GM23338 (cell line): ENCODE measurements around the gene TAF4. TPM values are rescaled to one million over a fixed set of nuclear protein-coding genes. Genes with fewer than 3 reads are reported as not detected.
"Not testable (repeated sequence)": the region's sequence is repeated elsewhere in the genome, so short reads cannot be mapped to it uniquely, and the experiment has no call there.

Experiments used
- ATAC-seq: fragments of 200-7000 bp; cut with Tn5 transposase; 3 replicates; pipeline ENCODE4 v1.9.1; 2020
- DNase-seq: peaks from one replicate; pipeline ENCODE4 v3.0.0-alpha.2; 2015; ENCODE audit warnings: low spot score
- H2AFZ ChIP-seq: fragments of 200-600 bp; sonication (generic); 2 replicates; pipeline ENCODE4 v1.8.0; 2016; ENCODE audit warnings: antibody characterized with exemption, mild to moderate bottlenecking, moderate library complexity
- H3F3A ChIP-seq: fragments of 200-600 bp; sonication (generic); replicated peaks from 2 replicates; pipeline ENCODE4 v1.8.0; 2017; ENCODE audit warnings: antibody characterized with exemption, mixed run types, low read depth
- H3K27ac ChIP-seq: fragments of 200-600 bp; sonication (generic); 2 replicates; pipeline ENCODE4 v1.6.1; 2016; ENCODE audit warnings: low read depth
- H3K27me3 ChIP-seq: fragments of 200-600 bp; sonication (generic); 2 replicates; pipeline ENCODE4 v1.8.0; 2016; ENCODE audit warnings: mild to moderate bottlenecking, mixed run types, moderate library complexity; ENCODE audit not compliant: insufficient read depth
- H3K36me3 ChIP-seq: fragments of 200-600 bp; sonication (generic); 2 replicates; pipeline ENCODE4 v1.8.0; 2016; ENCODE audit warnings: mild to moderate bottlenecking; ENCODE audit not compliant: insufficient read depth
- H3K4me1 ChIP-seq: fragments of 200-600 bp; sonication (generic); 2 replicates; pipeline ENCODE4 v1.8.0; 2016; ENCODE audit warnings: mild to moderate bottlenecking, moderate library complexity; ENCODE audit not compliant: insufficient read depth
- H3K4me2 ChIP-seq: fragments of 200-600 bp; sonication (generic); 2 replicates; pipeline ENCODE4 v1.7.1; 2017; ENCODE audit warnings: mixed run types
- H3K4me3 ChIP-seq: fragments of 200-600 bp; sonication (generic); 2 replicates; pipeline ENCODE4 v1.6.1; 2016; ENCODE audit warnings: mixed run types
- H3K79me2 ChIP-seq: fragments of 200-600 bp; sonication (generic); replicated peaks from 2 replicates; pipeline ENCODE4 v1.8.0; 2017; ENCODE audit warnings: mild to moderate bottlenecking; ENCODE audit not compliant: insufficient read depth
- H3K9me2 ChIP-seq: fragments of 200-600 bp; sonication (generic); 2 replicates; pipeline ENCODE4 v1.8.0; 2017; ENCODE audit not compliant: insufficient read depth
- H4K20me1 ChIP-seq: fragments of 200-600 bp; sonication (generic); replicated peaks from 2 replicates; pipeline ENCODE4 v1.8.0; 2017; ENCODE audit warnings: mild to moderate bottlenecking; ENCODE audit not compliant: insufficient read depth
- H3K27ac Mint-ChIP-seq: 2 replicates; pipeline ENCODE4 v1.8.0; 2020; ENCODE audit warnings: inconsistent platforms, mild to moderate bottlenecking, moderate library complexity, mixed read lengths
- H3K27me3 Mint-ChIP-seq: 3 replicates; pipeline ENCODE4 v1.8.0; 2022; ENCODE audit warnings: low read depth, mild to moderate bottlenecking, moderate library complexity, mixed read lengths, inconsistent platforms; ENCODE audit not compliant: insufficient read depth, poor library complexity
- H3K36me3 Mint-ChIP-seq: 3 replicates; pipeline ENCODE4 v1.8.0; 2021; ENCODE audit warnings: low read depth, mild to moderate bottlenecking, inconsistent platforms, moderate library complexity, mixed read lengths
- H3K4me1 Mint-ChIP-seq: 3 replicates; pipeline ENCODE4 v1.8.0; 2020; ENCODE audit warnings: mild to moderate bottlenecking, inconsistent platforms, mixed read lengths
- H3K4me3 Mint-ChIP-seq: 3 replicates; pipeline ENCODE4 v1.8.0; 2021; ENCODE audit warnings: moderate library complexity, mild to moderate bottlenecking, inconsistent platforms, mixed read lengths
- H3K9me3 Mint-ChIP-seq: 3 replicates; pipeline ENCODE4 v1.8.0; 2020; ENCODE audit warnings: moderate library complexity, mild to moderate bottlenecking, inconsistent platforms, mixed read lengths
- CREB1 ChIP-seq: fragments of 250-450 bp; sonication (Bioruptor Pico); IDR thresholded peaks from 2 replicates; pipeline ENCODE4 v1.5.0; 2020; ENCODE audit warnings: low read depth, mild to moderate bottlenecking, moderate library complexity
- JUNB ChIP-seq: IDR thresholded peaks from one replicate; pipeline ENCODE4 v1.6.1; 2016; ENCODE audit warnings: antibody characterized with exemption; ENCODE audit not compliant: unreplicated experiment
- NANOG ChIP-seq: IDR thresholded peaks from 2 replicates; pipeline ENCODE4 v1.6.1; 2016; ENCODE audit warnings: antibody characterized with exemption, borderline replicate concordance
- REST ChIP-seq: IDR thresholded peaks from one replicate; pipeline ENCODE4 v1.6.1; 2018; ENCODE audit warnings: antibody characterized with exemption; ENCODE audit not compliant: unreplicated experiment
- STAT1 ChIP-seq: IDR thresholded peaks from one replicate; pipeline ENCODE4 v1.6.1; 2016; ENCODE audit warnings: antibody characterized with exemption; ENCODE audit not compliant: unreplicated experiment
- ZNF462 ChIP-seq: fragments of 250-450 bp; sonication (Bioruptor Pico); IDR thresholded peaks from 2 replicates; pipeline ENCODE4 v1.5.0; 2020; ENCODE audit warnings: mild to moderate bottlenecking, moderate library complexity
- polyA plus RNA-seq: library from polyadenylated mRNA; unstranded; fragments of >200 nt; fragmentation: Nextera tagmentation; extraction: Ambion mirVana; gene quantifications from 2 replicates; pipeline ENCODE4 v1.2.1, GENCODE V29; 2016
- total RNA-seq: library from RNA; depleted of rRNA; stranded (reverse); fragments of >200 nt; shearing (Covaris generic); gene quantifications from 2 replicates; pipeline ENCODE4 v1.2.3, GENCODE V29; 2014

Gene TAF4
- total and polyA plus RNA-seq, 2 experiments from 2014 or later, result 7.2 to 60.0 TPM

GRCh38 chr20:61972636-61973508, 92.8 kb downstream of the TAF4 start (continued):
- TF ChIP-seq ZNF462 (CRISPR knock-in tag) (no peak), STAT1 (no peak), CREB1 (CRISPR knock-in tag) (no peak), NANOG (no peak), JUNB (no peak), REST (no peak)

- H3K4me1 Mint-ChIP-seq, H3K27me3 ChIP-seq, H3K4me3 ChIP-seq, H3K4me1 ChIP-seq, H3K9me2 ChIP-seq, H3K27ac Mint-ChIP-seq, H2AFZ ChIP-seq, H4K20me1 ChIP-seq, H3F3A ChIP-seq, H3K27ac ChIP-seq, H3K9me3 Mint-ChIP-seq, H3K27me3 Mint-ChIP-seq, H3K79me2 ChIP-seq, H3K36me3 ChIP-seq, H3K4me2 ChIP-seq, H3K4me3 Mint-ChIP-seq, ATAC-seq, DNase-seq: not testable (repeated sequence)
- peaks cover 27% of the 10 kb centered on the region for H3K36me3 Mint-ChIP-seq
These were observed 94.1 kb downstream of the TAF4 start for GRCh38 chr20:61971595-61971994.
